NK-92 (cell line): ENCODE measurements around the gene FCAR.
"Not testable (repeated sequence)": the region's sequence is repeated elsewhere in the genome, so short reads cannot be mapped to it uniquely, and the experiment has no call there.

Experiments
- DNase-seq: peaks from one replicate; lab custom pipeline; 2025; ENCODE audit not compliant: unreplicated experiment; lab: John Stamatoyannopoulos, UW

FCAR gene

DNA sequence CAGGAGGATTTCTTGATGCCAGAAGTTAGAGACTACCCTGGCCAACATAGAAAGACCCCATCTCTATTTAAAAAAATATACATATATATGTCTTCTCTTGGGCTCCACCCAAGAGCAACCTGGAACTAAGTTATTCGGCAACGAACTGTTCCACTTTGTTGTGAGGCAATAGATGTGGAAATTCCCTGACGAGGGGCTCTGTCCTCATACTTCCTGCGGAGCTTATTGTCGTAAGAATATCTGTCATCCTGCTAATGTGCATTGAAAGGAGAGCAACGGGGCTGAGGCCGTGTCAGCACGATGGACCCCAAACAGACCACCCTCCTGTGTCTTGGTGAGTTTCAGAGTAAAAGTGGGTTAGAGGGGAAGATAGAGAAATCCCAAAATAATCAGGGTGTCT, at the start of gene FCAR:
FCAR (plus strand) TSS at position 246 of the 400 bp plus-strand sequence; CDS start at position 301, 55 bp downstream.
- no peak for DNase-seq

DNA sequence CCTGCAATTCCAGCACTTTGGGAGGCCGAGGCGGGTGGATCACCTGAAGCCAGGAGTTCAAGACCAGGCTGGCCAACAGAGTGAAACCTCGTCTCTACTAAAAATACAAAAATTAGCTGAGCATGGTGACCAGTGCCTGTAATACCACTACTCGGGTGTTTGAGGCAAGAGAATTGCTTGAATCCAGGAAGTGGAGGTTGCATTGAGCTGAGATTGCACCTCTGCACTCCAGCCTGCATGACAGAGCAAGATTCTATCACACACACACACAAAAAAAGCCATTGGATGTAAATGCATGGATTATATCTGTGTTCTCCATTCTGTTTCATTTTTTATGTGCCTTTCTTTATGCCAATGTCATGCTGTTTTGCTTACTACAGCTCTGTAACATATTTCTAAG, 49.6 kb upstream of the FCAR start:
- not testable (repeated sequence) for DNase-seq

GRCh38 chr19:54825326-54825725, 48.7 kb upstream of the FCAR start:
- DNase-seq: not testable (repeated sequence)

DNA sequence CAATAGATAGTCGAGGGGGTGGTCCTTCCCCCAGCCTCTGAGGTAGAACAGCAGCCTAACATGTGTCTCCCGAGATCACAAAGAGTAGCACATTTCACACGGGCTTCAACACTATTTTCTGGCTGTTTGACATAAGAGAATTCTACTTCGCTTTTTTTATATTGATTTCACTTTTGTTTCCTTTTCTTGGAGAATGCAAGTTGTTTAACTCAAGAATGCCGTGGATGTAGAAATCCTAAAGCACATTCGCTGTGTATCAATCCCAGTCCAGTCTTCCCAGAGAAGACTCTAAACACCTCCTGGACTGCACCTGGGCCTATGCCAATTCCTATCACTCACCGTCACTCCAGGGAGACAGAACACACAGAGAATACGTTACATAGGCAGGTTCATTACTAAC, 46.0 kb upstream of the FCAR start:
- not testable (repeated sequence) for DNase-seq

DNA sequence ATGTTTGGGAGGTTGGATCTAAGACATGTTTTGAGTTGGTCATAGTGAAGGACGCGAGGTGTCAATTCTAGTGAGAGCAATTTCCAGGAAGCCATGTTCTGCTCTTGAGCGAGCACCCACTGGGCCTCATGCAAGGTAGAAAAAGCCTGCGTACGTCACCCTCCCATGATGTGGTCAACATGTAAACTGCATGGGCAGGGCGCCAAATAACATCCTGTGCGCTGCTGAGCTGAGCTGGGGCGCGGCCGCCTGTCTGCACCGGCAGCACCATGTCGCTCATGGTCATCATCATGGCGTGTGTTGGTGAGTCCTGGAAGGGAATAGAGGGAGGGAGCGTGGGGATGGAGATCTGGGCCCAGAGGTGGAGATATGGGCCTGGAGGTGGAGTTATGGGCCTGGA, 41.5 kb upstream of the FCAR start, which contains the start of gene KIR2DS4:
KIR2DS4 (plus strand) TSS at position 181 of the 400 bp plus-strand sequence.
- DNase-seq: not testable (repeated sequence)

DNA sequence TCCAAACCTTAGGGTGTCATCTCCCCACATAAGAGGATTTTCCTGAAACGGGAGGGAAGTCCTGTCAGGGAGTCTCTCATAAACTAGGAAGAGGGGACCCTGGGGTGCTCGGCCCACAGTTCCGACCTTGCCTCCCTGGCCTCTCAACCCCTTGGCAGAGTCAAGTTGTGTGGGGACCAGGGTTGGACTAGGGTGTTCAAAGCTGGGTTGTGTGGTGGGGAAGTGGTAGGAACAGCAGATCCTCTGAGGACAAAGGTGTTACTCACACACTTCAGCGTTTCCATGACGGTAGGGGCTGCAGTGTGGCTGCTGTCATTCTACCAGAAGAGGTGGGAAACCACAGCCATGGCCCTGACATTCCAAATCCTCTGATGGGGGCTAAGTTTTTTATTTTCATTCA, 38.9 kb upstream of the FCAR start:
- DNase-seq: not testable (repeated sequence)

DNA sequence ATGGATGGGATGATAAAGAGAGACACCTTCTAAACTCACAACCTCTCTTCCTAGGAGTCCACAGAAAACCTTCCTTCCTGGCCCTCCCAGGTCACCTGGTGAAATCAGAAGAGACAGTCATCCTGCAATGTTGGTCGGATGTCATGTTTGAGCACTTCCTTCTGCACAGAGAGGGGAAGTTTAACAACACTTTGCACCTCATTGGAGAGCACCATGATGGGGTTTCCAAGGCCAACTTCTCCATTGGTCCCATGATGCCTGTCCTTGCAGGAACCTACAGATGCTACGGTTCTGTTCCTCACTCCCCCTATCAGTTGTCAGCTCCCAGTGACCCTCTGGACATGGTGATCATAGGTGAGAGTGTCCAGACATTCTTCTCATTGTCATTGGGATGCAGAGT, 36.5 kb upstream of the FCAR start:
- DNase-seq: not testable (repeated sequence)

- not testable (repeated sequence) for DNase-seq
These were observed 30.9 kb upstream of the FCAR start for GRCh38 chr19:54843171-54843570.

DNA sequence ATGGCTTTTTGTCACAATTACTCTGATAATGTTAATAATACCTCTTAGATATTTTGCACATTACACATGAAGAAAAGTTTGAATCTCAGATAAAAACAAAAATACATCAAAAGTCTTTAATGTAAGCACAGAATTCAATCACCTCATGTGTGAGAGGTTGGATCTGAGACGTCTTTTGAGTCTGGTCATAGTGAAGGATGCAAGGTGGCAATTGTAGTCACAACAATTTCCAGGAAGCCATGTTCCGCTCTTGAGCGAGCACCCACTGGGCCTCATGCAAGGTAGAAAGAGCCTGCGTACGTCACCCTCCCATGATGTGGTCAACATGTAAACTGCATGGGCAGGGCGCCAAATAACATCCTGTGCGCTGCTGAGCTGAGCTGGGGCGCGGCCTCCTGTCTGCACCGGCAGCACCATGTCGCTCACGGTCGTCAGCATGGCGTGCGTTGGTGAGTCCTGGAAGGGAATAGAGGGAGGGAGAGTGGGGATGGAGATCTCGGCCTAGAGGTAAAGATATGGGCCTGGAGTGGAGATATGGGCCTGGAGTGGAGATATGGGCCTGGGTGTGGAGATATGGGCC, 23.9 kb upstream of the FCAR start, which contains the start of gene KIR3DL2:
KIR3DL2 (plus strand) TSS at position 383 of the 580 bp plus-strand sequence; CDS start at position 416, 33 bp downstream.
- not testable (repeated sequence) for DNase-seq

DNA sequence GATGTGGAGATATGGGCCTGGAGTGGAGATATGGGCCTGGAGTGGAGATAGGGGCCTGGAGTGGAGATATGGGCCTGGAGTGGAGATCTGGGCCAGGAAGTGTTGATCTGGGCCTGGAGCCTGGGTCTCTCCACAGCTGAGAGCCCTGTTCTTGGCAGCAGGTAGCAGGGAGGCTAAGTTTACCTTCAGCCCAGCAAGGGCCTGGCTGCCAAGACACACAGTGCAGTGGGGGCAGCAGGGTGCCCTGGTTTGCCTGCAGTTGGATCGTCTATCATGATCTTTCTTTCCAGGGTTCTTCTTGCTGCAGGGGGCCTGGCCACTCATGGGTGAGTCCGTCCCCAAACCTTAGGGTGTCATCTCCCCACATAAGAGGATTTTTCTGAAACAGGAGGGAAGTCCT, 23.1 kb upstream of the FCAR start:
- no peak for DNase-seq

- DNase-seq: no peak
These were observed 22.7 kb upstream of the FCAR start for GRCh38 chr19:54851353-54851752.

DNA sequence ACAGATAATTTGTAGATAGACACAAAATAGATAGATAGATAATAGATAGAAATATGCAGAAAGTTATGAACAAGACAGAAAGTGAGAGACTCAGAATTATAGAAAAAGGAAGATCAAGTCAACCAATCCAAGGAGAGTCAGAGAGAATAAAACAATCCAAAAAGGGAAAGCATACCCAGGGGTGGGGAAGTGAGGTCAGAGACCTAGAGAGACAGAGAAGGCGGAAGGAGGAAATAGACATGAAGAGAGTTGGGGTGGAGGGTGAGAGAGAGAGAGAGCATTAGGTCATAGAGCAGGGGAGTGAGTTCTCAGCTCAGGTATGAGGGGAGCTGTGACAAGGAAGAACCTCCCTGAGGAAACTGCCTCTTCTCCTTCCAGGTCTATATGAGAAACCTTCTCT, 18.8 kb upstream of the FCAR start:
- DNase-seq: not testable (repeated sequence)

DNA sequence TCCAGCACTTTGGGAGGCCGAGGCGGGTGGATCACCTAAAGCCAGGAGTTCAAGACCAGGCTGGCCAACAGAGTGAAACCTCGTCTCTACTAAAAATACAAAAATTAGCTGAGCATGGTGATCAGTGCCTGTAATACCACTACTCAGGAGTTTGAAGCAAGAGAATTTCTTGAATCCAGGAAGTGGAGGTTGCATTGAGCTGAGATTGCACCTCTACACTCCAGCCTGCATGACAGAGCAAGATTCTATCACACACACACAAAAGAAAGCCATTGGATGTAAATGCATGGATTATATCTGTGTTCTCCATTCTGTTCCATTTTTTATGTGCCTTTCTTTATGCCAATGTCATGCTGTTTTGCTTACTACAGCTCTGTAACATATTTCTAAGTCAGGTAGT, 15.6 kb upstream of the FCAR start:
- not testable (repeated sequence) for DNase-seq

GRCh38 chr19:54859421-54859820, 14.6 kb upstream of the FCAR start:
- DNase-seq: not testable (repeated sequence)

DNA sequence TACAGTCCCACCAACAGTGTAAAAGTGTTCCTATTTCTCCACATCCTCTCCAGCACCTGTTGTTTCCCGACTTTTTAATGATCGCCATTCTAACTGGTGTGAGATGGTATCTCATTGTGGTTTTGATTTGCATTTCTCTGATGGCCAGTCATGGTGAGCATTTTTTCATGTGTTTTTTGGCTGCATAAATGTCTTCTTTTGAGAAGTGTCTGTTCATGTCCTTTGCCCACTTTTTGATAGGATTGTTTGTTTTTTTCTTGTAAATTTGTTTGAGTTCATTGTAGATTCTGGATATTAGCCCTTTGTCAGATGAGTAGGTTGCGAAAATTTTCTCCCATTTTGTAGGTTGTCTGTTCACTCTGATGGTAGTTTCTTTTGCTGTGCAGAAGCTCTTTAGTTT, 10.6 kb upstream of the FCAR start:
- DNase-seq: not testable (repeated sequence)

DNA sequence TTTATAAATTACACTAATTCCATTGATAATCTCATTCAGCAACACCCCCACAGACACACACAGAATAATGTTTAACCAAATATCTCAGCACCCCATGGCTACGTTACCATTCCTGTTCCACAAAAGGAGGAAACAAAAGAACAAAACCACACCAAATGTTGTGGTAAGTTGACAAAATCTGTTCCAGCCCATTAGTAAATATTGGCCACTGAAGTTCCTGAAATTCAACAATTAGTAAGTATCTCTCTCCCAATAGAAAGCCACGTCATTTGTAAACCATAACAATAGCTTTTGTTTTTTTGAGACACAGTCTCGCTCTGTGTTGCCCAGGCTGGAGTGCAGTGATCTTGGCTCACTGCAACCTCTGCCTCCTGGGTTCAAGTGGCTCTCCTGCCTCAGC, 2.3 kb upstream of the FCAR start:
- DNase-seq: no peak

GRCh38 chr19:54875506-54875905, 1.5 kb downstream of the FCAR start:
- DNase-seq: no peak

DNA sequence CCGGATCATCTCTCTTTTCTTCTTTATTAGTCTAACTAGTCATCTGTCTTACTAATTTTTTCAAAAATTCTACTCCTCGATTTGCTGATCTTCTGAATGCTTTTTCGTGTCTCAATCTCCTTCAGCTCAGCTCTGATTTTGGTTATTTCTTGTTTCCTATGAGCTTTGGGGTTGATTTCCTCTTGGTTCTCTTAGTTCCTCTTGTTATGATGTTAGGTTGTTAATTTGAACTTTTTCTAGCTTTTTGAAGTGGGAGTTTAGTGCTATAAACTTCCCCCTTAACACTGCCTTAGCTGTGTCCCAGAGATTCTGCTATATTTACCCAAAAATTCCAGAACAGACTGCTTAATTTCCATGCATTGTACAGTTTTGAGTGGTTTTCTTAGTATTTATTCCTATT, 3.4 kb downstream of the FCAR start:
- no peak for DNase-seq

- no peak for DNase-seq
These were observed 7.8 kb downstream of the FCAR start for GRCh38 chr19:54881884-54882283.

- no peak for DNase-seq
These were observed 8.7 kb downstream of the FCAR start for GRCh38 chr19:54882758-54883157.

- DNase-seq: no peak
These were observed 9.2 kb downstream of the FCAR start for GRCh38 chr19:54883228-54883627.

DNA sequence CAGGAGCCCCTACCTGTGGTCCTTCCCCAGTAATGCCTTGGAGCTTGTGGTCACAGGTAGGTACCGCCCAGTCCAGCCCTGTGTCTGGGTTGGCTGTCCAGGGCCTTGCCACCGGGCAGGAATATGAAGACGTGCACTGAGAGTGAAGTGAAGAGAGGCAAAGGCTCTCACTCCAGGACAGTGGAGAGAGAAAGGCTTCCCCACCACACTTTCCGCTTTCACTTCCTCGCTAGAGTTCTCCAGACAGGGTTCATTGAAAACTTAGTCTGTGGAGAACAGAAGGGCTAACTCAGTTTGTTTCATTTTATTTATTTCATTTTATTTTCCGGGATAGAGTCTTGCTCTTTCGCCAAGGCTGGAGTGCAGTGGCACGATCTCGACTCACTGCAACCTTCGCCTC, 14.2 kb downstream of the FCAR start:
- no peak for DNase-seq

DNA sequence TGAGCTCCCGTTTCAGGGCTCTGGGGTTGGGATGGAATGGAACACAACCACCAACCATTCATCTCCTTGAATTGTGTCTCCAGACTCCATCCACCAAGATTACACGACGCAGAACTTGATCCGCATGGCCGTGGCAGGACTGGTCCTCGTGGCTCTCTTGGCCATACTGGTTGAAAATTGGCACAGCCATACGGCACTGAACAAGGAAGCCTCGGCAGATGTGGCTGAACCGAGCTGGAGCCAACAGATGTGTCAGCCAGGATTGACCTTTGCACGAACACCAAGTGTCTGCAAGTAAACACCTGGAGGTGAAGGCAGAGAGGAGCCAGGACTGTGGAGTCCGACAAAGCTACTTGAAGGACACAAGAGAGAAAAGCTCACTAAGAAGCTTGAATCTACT, 15.5 kb downstream of the FCAR start:
- DNase-seq: no peak
